ENCODE results near the gene FBXL4. TPM values are rescaled to one million over a fixed set of nuclear protein-coding genes. Genes with fewer than 3 reads are reported as not detected.

The FBXL4 gene
- 10 to 100 TPM; 16.7 to 34.5 (median 29.7) TPM for total RNA-seq
- 10 to 100 TPM in 1 of 3 donors, 1 to 10 TPM in 2; 4.1 to 14.8 (median 5.3) TPM for polyA plus RNA-seq
- long read RNA-seq, donor 1, full-length matches to known transcripts: 3 of 3 reads
- long read RNA-seq, donor 1, partial matches to known transcripts: 0 of 3 reads
- long read RNA-seq, donor 1, other reads (novel, unspliced or antisense): 0 of 3 reads
- long read RNA-seq, donor 2, full-length matches to known transcripts: 1 of 1 reads
- long read RNA-seq, donor 2, partial matches to known transcripts: 0 of 1 reads
- long read RNA-seq, donor 2, other reads (novel, unspliced or antisense): 0 of 1 reads
- long read RNA-seq, donor 3, full-length matches to known transcripts: 3 of 3 reads
- long read RNA-seq, donor 3, partial matches to known transcripts: 0 of 3 reads
- long read RNA-seq, donor 3, other reads (novel, unspliced or antisense): 0 of 3 reads
- long read RNA-seq, donor 4, full-length matches to known transcripts: 10 of 26 reads
- long read RNA-seq, donor 4, partial matches to known transcripts: 4 of 26 reads
- long read RNA-seq, donor 4, other reads (novel, unspliced or antisense): 12 of 26 reads
- long read RNA-seq, donor 5, full-length matches to known transcripts: 18 of 32 reads
- long read RNA-seq, donor 5, partial matches to known transcripts: 5 of 32 reads
- long read RNA-seq, donor 5, other reads (novel, unspliced or antisense): 9 of 32 reads
- long read RNA-seq, donor 6, full-length matches to known transcripts: 4 of 11 reads
- long read RNA-seq, donor 6, partial matches to known transcripts: 3 of 11 reads
- long read RNA-seq, donor 6, other reads (novel, unspliced or antisense): 4 of 11 reads
- long read RNA-seq, donor 7, full-length matches to known transcripts: 1 of 1 reads
- long read RNA-seq, donor 7, partial matches to known transcripts: 0 of 1 reads
- long read RNA-seq, donor 7, other reads (novel, unspliced or antisense): 0 of 1 reads
- long read RNA-seq, donor 8, full-length matches to known transcripts: 3 of 3 reads
- long read RNA-seq, donor 8, partial matches to known transcripts: 0 of 3 reads
- long read RNA-seq, donor 8, other reads (novel, unspliced or antisense): 0 of 3 reads
- long read RNA-seq, donor 9, full-length matches to known transcripts: 4 of 4 reads
- long read RNA-seq, donor 9, partial matches to known transcripts: 0 of 4 reads
- long read RNA-seq, donor 9, other reads (novel, unspliced or antisense): 0 of 4 reads
- long read RNA-seq, donor 10: 0 reads

GRCh38 chr6:98947411-98948292, at the start of gene FBXL4:
FBXL4 (minus strand) TSS chr6:98947946; CDS start chr6:98926988, 20,958 bp downstream.
- DNase-seq: peak; percentile 85 to 91 (median 90)
- Histone ChIP-seq H3K4me3 (peak within 1 kb of the TSS; percentile 13 to 88 (median 42)), H3K36me3 (replicated peaks in 1 of 2) (no peaks in the 10 kb centered on the region), H3K27me3 (no peaks in the 10 kb centered on the region), H3K27ac (peak within 1 kb of the TSS in 4 of 5 donors; percentile 84 to 93 (median 90)), H3K4me1 (replicated peaks in 1 of 2) (peaks cover 18 to 24% of the 10 kb centered on the region in 2 donors), H3K9me3 (replicated peaks in 1 of 3) (no peaks in the 10 kb centered on the region)
- WGBS, 4 donors: 2 to 25% (median 2%) methylated on average over 10 to 93 of the region's 93 CpGs; no CpG with 5 or more reads in 1 of the 4 donors
- TF ChIP-seq, protein P1, sequence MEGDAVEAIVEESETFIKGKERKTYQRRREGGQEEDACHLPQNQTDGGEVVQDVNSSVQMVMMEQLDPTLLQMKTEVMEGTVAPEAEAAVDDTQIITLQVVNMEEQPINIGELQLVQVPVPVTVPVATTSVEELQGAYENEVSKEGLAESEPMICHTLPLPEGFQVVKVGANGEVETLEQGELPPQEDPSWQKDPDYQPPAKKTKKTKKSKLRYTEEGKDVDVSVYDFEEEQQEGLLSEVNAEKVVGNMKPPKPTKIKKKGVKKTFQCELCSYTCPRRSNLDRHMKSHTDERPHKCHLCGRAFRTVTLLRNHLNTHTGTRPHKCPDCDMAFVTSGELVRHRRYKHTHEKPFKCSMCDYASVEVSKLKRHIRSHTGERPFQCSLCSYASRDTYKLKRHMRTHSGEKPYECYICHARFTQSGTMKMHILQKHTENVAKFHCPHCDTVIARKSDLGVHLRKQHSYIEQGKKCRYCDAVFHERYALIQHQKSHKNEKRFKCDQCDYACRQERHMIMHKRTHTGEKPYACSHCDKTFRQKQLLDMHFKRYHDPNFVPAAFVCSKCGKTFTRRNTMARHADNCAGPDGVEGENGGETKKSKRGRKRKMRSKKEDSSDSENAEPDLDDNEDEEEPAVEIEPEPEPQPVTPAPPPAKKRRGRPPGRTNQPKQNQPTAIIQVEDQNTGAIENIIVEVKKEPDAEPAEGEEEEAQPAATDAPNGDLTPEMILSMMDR (IDR thresholded peaks at IDR 0.05): no peak
- TF ChIP-seq POLR2A (IDR thresholded peaks at IDR 0.05): peak; percentile 33 to 81
- intact Hi-C loops (cut with DNase I): no loop called here

- TF ChIP-seq, protein P1 (IDR thresholded peaks at IDR 0.05): no peak
- TF ChIP-seq POLR2A (IDR thresholded peaks at IDR 0.05): no peak
- H3K27ac ChIP-seq: no peak overlapping the region
- no peaks in the 10 kb centered on the region for H3K36me3 ChIP-seq (replicated peaks in 1 of 2)
- no peak for DNase-seq
- intact Hi-C loops (cut with DNase I): no loop called here
- H3K4me3 ChIP-seq: no peak overlapping the region
- H3K27me3 ChIP-seq: peaks cover 3% of the 10 kb centered on the region
- H3K4me1 ChIP-seq (replicated peaks in 1 of 2): no peaks in the 10 kb centered on the region
- WGBS, 4 donors: 70 to 96% (median 83%) methylated on average over 1 of the region's 1 CpG
- no peaks in the 10 kb centered on the region for H3K9me3 ChIP-seq (replicated peaks in 1 of 3)
These were observed 47.4 kb upstream of the FBXL4 start for GRCh38 chr6:98995116-98995515.

DNA sequence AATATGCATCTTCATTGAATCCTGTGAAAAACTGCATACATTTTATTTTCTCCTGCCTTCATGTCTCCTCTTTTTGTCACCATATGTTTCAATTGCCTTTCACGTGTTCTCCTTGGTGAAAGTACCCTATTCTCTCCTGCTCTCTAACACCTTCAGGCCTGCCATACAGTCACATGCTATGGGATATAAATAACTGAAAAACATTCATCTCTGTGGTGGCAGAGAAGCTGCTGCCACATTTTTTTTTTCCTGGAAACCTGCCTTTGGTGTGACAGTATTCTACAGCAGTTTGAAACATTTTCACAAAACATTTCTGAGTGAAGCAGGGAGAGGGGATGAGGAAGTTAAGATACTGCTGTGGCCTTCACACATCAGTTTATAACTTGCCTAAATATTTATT, 44.8 kb upstream of the FBXL4 start:
- intact Hi-C loops (cut with DNase I): no loop called here
- H3K4me1 ChIP-seq (replicated peaks in 1 of 2): no peaks in the 10 kb centered on the region
- H3K9me3 ChIP-seq (replicated peaks in 1 of 3): no peaks in the 10 kb centered on the region
- no peak overlapping the region for H3K4me3 ChIP-seq
- H3K36me3 ChIP-seq (replicated peaks in 1 of 2): no peaks in the 10 kb centered on the region
- H3K27ac ChIP-seq: no peak overlapping the region
- TF ChIP-seq, protein P1 (IDR thresholded peaks at IDR 0.05): no peak
- TF ChIP-seq POLR2A (IDR thresholded peaks at IDR 0.05): no peak
- DNase-seq: no peak
- peaks cover 3% of the 10 kb centered on the region for H3K27me3 ChIP-seq
- WGBS, 4 donors: 58 to 77% (median 63%) methylated on average over 1 of the region's 1 CpG
